Gastroesophageal sphincter (tissue), 4 donors: Measurements from ENCODE around the gene UBE2I. TPM values are rescaled to one million over a fixed set of nuclear protein-coding genes. Genes with fewer than 3 reads are reported as not detected.

Experiments
- ATAC-seq: fragments of 150-250 bp; one replicate; pipeline ENCODE4 v1.9.1; 2016; ENCODE audit warnings: mild to moderate bottlenecking, moderate library complexity
- H3K27ac ChIP-seq, 4 donors: fragments of 200-600 bp; sonication (generic) in 3 of 4; 1 replicate in 3 of 4; 2 replicates in 1 of 4; pipeline ENCODE4 v1.5.1; 2016 to 2019
- H3K27me3 ChIP-seq: fragments of 200-600 bp; sonication (generic); one replicate; pipeline ENCODE4 v1.5.1; 2019
- H3K36me3 ChIP-seq, 2 donors: fragments of 200-600 bp; sonication (generic); one replicate each; pipeline ENCODE4 v1.5.1; 2019; ENCODE audit warnings: control low read depth in 1 of 2
- H3K4me1 ChIP-seq, 3 donors: fragments of 200-600 bp; sonication (generic); 1 replicate in 2 of 3; 2 replicates in 1 of 3; pipeline ENCODE4 v1.5.1; 2016 to 2019; ENCODE audit warnings: control low read depth in 2 of 3
- H3K4me3 ChIP-seq, 2 donors: fragments of 200-600 bp; sonication (generic); one replicate each; pipeline ENCODE4 v1.5.1; 2019; ENCODE audit warnings: mild to moderate bottlenecking in 1 of 2, moderate library complexity in 1 of 2
- H3K9me3 ChIP-seq, 3 donors: fragments of 200-600 bp; sonication (generic); one replicate each; pipeline ENCODE4 v1.5.1; 2017 to 2019; ENCODE audit warnings: control low read depth in 2 of 3
- EP300 ChIP-seq: sonication (generic); formaldehyde crosslinking; IDR thresholded peaks from one replicate; pipeline ENCODE4 v1.6.1; 2017; ENCODE audit warnings: antibody characterized with exemption, mild to moderate bottlenecking
- POLR2A ChIP-seq, 2 donors: fragments of 450-650 bp; IDR thresholded peaks; one replicate each; pipeline ENCODE4 v1.6.1; 2017; ENCODE audit warnings: antibody characterized with exemption in 2 of 2, mild to moderate bottlenecking in 2 of 2, moderate library complexity in 1 of 2
- POLR2AphosphoS5 ChIP-seq: sonication (generic); formaldehyde crosslinking; IDR thresholded peaks from one replicate; pipeline ENCODE4 v1.6.1; 2017; ENCODE audit warnings: antibody characterized with exemption
- WGBS, 2 donors: methylation state at CpG; one replicate each; pipeline ENCODE4 v1.1.5; 2018; ENCODE audit warnings: low coverage in 1 of 2; 5-methylcytosine and 5-hydroxymethylcytosine counted together
- total RNA-seq, 4 donors: library from RNA; depleted of rRNA; stranded (reverse); fragments of >200 nt; gene quantifications; one replicate each; pipeline ENCODE4 v1.1.0, GENCODE V29; 2016
- TF ChIP-seq, protein P1 (sequence below), 4 experiments: fragments of 200-600 bp in 2 of 4; fragments of 450-650 bp in 2 of 4; sonication (generic) in 1 of 4; IDR thresholded peaks; one replicate each; pipeline ENCODE4 v1.5.1; 2017 to 2019; ENCODE audit warnings: antibody characterized with exemption in 4 of 4, mild to moderate bottlenecking in 2 of 4, moderate library complexity in 2 of 4

Gene UBE2I
- total RNA-seq, 4 donors from 2014 or later = 53.3 to 95.9 (median 76.9) TPM

DNA sequence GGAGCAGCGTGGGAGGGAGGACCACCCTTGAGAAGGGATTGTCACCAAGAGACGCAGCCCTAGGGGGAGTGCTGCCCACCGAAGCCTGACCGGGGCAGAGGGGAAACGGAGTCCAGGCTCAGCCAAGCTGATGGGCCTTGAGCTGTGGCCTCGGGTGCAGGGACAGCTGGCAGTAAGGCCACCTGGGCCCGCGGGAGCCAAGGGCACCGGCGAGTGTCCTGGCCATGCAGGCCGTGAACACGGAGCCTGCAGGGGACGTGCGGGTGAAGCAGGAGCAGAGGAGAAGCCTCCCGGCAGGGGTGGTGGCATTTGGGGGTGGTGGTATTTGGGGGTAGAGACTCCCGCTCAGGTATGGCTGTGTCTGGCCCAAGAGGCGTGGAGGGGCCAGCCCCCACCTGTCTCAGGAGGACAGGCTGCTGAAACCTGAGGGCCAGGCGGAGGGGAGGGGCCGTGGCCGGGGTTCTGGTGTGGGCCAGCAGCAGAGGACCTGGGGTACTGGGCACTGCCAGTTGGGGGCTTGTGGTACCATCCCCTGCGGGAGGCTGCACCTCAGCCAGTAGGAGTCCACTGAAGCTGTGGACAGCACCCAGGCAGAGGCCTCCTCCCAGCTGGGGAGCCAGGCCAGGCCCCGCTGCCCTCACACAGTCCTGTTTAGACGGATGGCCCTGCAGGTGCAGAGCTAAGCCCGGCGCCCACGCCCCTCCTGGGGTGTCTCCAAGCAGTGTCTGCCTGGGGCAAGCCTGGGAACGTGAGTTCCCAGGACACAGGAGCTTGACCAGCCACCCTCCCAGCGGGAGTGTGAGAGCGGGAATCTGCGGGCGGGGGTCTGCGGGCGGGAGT lies 46.8 kb downstream of the UBE2I start:
- H3K9me3 ChIP-seq = no peaks in the 10 kb centered on the region
- H3K36me3 ChIP-seq = peaks cover 0 to 37% of the 10 kb centered on the region in 2 donors
- WGBS, 2 donors = 63% methylated on average over 4 of the region's 33 CpGs; no CpG with 5 or more reads in 1 of the 2 donors
- H3K4me1 ChIP-seq = peaks cover 0 to 51% (median 17%) of the 10 kb centered on the region in 3 donors
- no peak for ATAC-seq
- TF ChIP-seq EP300 = no peak
- TF ChIP-seq POLR2AphosphoS5 = no peak
- TF ChIP-seq, protein P1, sequence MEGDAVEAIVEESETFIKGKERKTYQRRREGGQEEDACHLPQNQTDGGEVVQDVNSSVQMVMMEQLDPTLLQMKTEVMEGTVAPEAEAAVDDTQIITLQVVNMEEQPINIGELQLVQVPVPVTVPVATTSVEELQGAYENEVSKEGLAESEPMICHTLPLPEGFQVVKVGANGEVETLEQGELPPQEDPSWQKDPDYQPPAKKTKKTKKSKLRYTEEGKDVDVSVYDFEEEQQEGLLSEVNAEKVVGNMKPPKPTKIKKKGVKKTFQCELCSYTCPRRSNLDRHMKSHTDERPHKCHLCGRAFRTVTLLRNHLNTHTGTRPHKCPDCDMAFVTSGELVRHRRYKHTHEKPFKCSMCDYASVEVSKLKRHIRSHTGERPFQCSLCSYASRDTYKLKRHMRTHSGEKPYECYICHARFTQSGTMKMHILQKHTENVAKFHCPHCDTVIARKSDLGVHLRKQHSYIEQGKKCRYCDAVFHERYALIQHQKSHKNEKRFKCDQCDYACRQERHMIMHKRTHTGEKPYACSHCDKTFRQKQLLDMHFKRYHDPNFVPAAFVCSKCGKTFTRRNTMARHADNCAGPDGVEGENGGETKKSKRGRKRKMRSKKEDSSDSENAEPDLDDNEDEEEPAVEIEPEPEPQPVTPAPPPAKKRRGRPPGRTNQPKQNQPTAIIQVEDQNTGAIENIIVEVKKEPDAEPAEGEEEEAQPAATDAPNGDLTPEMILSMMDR (IDR thresholded peaks at IDR 0.05) = no peak
- TF ChIP-seq POLR2A (IDR thresholded peaks at IDR 0.05) = no peak
- H3K27me3 ChIP-seq = no peaks in the 10 kb centered on the region
- H3K4me3 ChIP-seq = no peak overlapping the region
- no peak overlapping the region for H3K27ac ChIP-seq

DNA sequence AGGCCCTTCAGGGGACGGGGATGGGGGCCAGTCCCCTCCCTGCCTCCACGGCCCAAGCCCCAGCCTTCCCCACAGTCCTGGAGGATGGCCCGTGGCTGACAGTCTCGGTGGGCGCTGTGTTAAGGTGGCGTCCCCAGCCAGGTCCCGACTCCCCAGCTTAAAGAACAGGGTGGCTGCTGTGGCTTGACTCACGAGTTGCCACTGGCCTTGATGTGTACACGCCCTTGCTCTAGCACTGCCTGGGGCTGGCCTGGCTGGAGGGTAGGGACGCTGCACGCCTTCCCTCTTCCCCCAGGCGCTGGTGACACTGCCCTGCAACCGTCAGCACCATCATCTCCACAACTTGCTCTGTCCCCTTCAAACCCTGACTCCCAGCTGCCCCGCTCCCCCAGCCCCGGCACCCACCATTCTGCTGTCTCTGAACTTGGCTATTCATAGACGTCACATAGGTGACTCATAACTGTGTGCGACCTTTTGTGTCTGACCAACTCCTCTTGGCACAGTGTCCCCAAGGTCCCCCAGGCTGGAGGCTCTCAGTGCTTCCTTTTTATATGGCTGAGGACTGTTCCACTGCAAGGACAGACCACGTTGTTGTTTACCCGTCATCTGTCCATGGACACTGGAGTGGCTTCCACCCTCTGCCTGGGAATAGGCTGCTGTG lies 48.6 kb downstream of the UBE2I start:
- TF ChIP-seq, protein P1 (IDR thresholded peaks at IDR 0.05) = no peak
- no peak for TF ChIP-seq POLR2AphosphoS5
- TF ChIP-seq POLR2A (IDR thresholded peaks at IDR 0.05) = no peak
- TF ChIP-seq EP300 = no peak
- Histone ChIP-seq H3K36me3 (peaks cover 0 to 54% of the 10 kb centered on the region in 2 donors), H3K4me3 (no peak overlapping the region), H3K27ac (no peak overlapping the region), H3K27me3 (no peaks in the 10 kb centered on the region), H3K9me3 (no peaks in the 10 kb centered on the region), H3K4me1 (peaks cover 0 to 41% (median 10%) of the 10 kb centered on the region in 3 donors)
- WGBS, 2 donors = 60% methylated on average over 6 of the region's 19 CpGs; no CpG with 5 or more reads in 1 of the 2 donors
- ATAC-seq = peak; percentile 32

DNA sequence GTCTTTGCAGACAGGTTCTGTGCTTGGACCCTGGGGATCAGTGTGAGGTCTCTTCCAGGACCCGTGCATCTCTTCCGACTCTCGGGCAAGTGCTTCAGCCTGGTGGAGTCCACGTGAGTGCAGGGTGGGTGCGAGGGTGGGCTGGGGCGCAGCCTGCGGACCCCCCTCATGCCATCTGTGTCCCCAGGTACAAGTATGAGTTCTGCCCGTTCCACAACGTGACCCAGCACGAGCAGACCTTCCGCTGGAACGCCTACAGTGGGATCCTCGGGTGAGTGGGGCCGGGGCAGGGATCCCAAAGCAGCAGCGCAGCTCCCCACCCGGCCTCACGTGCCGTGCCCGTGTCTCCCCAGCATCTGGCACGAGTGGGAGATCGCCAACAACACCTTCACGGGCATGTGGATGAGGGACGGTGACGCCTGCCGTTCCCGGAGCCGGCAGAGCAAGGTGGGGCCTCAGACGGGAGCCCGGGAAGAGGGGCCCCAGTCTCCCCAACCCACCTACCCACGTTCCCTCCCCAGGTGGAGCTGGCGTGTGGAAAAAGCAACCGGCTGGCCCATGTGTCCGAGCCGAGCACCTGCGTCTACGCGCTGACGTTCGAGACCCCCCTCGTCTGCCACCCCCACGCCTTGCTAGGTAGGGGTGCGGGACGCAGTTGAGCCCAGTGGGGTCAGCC lies 52.4 kb downstream of the UBE2I start:
- TF ChIP-seq EP300 (no peak), POLR2AphosphoS5 (no peak), POLR2A (IDR thresholded peaks at IDR 0.05) (no peak)
- TF ChIP-seq, protein P1 (IDR thresholded peaks at IDR 0.05) = no peak
- Histone ChIP-seq H3K9me3 (no peaks in the 10 kb centered on the region), H3K4me1 (peaks cover 0 to 5% (median 0%) of the 10 kb centered on the region in 3 donors), H3K36me3 (peaks cover 0 to 92% of the 10 kb centered on the region in 2 donors), H3K27me3 (no peaks in the 10 kb centered on the region), H3K27ac (no peak overlapping the region), H3K4me3 (no peak overlapping the region)
- no CpG with 5 or more reads among the region's 43 CpGs for WGBS, 2 donors
- ATAC-seq = no peak

DNA sequence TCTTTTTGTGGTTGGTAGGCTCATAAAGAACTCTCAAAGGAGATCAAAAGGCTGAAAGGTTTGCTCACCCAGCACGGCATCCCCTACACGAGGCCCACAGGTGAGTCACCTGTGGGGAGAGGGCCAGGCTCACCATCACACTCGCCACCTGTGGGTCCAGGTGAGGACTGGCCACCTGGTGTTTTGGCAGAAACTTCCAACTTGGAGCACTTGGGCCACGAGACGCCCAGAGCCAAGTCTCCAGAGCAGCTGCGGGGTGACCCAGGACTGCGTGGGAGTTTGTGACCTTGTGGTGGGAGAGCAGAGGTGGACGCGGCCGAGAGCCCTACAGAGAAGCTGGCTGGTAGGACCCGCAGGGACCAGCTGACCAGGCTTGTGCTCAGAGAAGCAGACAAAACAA lies 53.4 kb downstream of the UBE2I start:
- Histone ChIP-seq H3K9me3 (no peaks in the 10 kb centered on the region), H3K36me3 (peaks cover 0 to 100% of the 10 kb centered on the region in 2 donors), H3K27ac (no peak overlapping the region), H3K4me3 (no peak overlapping the region), H3K4me1 (peaks cover 0 to 4% (median 0%) of the 10 kb centered on the region in 3 donors), H3K27me3 (no peaks in the 10 kb centered on the region)
- TF ChIP-seq EP300 (no peak), POLR2AphosphoS5 (no peak), POLR2A (IDR thresholded peaks at IDR 0.05) (no peak)
- TF ChIP-seq, protein P1 (IDR thresholded peaks at IDR 0.05) = no peak
- 65% methylated on average over 2 to 6 of the region's 11 CpGs for WGBS, 2 donors
- no peak for ATAC-seq
